ENCODE measurements around the gene CDK13.
"Not testable (repeated sequence)": the region's sequence is repeated elsewhere in the genome, so short reads cannot be mapped to it uniquely, and the experiment has no call there.

The CDK13 gene

DNA sequence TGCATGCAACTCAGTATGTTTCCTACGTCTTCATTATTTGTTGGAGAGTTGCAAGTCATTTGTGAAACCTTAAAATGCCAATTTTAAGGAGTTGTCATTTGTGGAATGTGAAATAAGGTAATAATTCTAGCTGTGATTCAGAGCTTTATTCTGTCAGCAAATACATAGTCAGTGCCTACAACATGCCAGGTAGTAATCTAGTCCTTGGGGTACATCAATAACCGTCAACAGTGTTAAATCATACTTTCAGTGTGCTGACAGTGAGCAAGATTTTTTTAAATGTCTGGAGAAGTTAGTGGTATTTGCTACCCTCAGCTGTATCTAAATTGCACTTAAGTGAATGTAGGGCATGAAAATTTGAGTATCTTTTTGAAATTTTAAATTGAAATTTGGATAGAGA is 147.7 kb downstream of the CDK13 start:
- no peak for DNase-seq (ENCODE audit: low read depth in 2 of 2)

DNA sequence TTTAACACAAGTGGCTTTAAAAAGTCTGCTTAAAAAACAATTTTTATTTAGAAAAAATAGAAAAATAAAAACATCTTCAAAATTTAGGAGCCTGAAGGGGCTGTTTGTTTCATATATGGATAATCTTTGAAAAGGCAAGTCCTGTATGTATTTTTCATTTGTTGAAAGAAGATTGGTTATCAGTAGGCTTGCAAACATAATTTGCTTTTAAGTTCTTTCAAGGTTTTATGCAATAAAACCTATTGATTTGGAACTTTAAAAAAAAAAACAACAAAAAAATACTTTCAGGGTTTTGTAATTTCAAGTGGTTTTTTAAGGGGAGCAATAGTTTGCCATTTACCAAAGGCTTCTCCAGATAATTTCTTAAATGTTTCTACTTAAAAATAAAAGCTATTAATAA is 148.8 kb downstream of the CDK13 start:
- DNase-seq (ENCODE audit: low read depth in 2 of 2), result no peak

DNA sequence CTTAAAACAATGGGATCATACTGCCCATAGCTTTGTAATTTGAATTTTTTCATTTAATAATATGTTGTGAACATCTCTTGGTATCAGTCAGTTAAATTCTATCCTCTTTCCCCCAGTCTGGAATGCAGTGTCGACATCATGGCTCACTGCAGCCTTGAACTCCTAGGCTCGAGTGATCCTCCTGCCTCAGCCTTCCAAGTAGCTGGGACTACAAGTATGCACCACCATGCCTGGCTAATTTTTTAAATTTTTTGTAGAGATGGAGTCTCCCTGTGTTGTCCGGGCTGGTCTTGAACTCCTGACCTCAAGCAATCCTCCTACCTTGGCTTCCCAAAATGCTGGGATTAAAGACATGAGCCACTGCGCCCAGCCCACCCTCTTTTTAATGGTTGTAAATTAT is 149.8 kb downstream of the CDK13 start:
- DNase-seq (ENCODE audit: low read depth in 2 of 2), result no peak

DNA sequence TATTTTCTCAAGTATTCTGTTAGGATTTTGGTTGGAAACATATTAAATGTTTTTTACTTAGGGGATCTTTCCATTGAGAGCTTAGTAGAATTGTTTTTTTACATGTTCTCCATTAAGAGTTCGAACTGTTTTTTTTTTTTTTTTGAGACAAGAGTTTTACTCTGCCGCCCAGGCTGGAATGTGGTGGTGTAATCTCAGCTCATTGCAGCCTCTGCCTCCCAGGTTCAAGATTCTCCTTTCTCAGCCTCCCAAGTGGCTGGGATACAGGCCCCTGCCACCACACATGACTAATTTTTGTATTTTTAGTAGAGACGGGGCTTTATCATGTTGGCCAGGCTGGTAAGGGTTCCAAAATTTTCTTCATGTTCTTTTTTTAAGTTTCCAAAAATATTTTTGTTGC is 151.1 kb downstream of the CDK13 start:
- no peak for DNase-seq (ENCODE audit: low read depth in 2 of 2)

DNA sequence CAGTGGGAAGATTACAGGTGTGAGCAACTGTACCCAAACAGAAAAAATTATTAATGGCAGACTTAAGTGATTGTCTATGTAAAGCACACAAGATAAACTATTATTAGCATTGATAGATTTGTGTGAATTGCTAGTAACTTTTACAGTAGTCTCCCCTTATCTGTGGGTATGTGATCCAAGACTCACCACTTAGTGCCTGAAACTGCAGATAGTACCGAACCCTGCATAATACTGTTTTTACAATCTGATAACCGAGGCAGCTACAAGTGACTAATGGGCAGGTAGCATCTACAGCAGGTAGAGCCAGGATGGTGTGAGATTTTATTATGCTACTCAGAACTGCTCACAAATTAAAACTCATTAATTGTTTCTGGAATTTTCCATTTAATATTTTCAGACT is 152.8 kb downstream of the CDK13 start:
- DNase-seq (ENCODE audit: low read depth in 2 of 2), result no peak

DNA sequence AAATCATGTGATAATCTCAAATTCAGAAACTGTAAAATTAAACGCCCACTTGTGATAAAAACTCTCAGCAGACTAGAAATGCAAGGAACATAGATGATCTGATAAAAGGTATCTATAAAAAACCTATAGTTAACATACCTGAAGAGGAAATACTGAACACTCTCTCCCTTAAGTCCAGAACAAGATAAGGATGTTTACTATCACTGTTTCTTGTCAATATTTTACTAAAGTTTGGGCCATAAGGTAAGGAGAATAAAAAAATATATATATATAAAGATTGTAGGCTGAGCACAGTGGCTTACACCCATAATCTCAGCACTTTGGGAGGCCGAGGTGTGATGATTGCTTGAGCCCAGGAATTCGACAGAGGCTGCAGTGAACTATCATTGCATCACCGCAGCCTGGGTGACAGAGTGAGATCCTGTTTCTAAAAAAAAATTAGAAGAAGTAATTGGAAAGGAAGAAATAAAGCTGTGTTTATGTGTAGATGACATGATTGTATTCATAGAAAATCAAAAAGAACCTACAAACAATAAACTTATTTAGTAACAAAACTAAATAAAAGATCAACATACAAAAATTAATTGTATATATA is 155.9 kb downstream of the CDK13 start:
- DNase-seq (ENCODE audit: low read depth in 2 of 2), result no peak

DNA sequence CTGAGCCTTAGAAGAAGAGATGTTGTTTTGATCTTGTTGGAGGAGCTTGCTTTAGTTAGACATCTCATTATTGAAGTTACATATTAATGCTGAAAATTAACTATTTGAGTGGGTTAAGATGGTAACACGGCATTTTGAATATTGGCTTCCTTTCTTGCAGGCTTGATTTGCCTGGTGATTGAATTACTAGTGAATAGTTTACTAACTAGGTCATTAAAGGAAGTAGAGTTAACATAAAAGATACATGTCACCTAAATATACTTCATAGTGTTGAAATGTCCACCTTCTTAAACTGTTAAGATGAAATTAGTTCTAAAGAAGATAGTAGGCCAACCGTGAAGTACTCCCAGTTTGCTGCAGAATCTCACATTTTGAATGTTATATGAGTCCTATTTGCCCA is 165.9 kb downstream of the CDK13 start:
- no peak for DNase-seq (ENCODE audit: low read depth in 2 of 2)

DNA sequence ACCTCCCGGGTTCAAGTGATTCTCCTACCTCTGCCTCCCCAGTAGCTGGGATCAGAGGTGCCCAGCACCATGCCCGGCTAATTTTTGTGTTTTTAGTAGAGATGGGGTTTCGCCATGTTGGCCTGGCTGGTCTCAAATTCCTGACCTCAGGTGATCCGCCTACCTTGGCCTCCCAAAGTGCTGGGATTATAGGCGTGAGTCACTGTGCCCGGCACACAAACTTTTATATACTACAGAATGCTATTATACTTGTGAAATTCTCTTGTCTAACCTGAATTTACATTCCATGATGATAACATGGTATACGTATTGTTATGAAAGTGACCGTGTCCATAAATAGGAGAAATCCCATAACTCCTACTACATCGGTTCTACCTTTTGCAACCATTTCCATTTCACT is 167.1 kb downstream of the CDK13 start:
- DNase-seq (ENCODE audit: low read depth in 2 of 2), result not testable (repeated sequence)

DNA sequence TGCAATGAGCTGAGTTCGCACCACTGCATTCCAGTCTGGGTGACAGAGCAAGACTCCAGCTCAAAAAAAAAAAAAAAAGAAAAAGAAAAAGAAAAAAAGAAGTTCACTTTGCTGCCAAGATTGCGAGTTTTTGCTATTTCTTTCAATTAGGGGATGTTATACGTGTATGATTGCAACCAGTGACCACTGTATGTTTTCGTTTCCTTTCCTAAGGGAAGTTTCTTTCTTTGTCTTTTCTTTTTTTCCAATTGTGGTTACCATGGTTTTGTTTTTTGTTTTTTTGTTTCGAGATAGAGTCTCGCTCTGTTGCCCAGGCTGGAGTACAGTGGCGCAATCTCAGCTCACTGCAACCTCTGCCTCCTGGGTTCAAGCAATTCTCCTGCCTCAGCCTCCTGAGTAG is 168.1 kb downstream of the CDK13 start:
- DNase-seq (ENCODE audit: low read depth in 2 of 2), result not testable (repeated sequence)

DNA sequence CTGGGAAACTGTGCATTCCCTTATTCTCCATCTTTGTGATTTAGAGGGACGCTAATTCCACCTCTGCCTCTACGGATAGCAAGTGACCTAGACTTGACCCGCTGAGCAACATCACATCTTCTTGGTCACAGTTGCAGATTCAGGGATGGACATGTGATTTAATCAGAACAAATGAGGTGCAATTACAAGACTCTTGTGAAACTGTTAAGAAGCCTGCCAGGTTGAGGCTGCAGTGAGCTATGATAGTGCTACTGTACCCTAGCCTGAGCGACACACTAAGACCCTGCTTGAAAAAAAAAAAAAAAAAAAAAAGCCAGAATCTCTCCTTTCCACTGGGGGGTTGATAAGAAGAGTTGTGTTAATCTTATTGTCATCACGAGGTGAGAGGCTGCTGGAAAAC is 170.0 kb downstream of the CDK13 start:
- no peak for DNase-seq (ENCODE audit: low read depth in 2 of 2)

DNA sequence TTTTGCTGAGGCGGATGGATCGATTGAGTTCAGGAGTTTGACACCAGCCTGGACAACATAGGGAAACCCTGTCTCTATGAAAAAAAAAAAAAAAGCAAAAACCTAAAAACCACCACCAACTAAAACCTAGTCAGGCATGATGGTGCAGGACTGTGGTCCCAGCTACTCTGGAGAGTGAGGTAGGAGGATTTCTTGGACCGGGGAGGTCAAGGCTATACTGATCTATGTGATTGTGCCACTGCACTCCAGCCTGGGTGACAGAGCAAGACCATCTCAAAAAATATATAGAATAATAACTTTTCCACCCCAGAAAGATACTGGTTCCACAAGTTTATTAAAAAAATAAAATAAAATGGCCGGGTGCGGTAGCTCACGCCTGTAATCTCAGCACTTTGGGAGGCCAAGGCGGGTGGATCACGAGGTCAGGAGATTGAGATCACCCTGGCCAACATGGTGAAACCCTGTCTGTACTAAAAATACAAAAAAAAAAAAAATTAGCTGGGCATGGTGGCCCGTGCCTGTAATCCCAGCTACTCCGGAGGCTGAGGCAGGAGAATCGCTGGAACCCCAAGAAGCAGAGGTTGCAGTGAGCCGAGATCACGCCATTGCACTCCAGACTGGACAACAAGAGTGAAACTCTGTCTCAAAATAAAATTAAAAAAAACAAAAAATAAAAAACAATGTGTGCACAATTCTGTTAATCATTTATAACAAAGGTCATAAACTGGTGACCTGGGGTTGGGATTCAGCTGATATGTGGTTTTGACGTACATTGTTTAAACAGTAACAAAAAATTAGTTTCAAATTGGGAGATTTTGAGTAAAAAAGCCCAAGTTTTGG is 172.3 kb downstream of the CDK13 start:
- DNase-seq (ENCODE audit: low read depth in 2 of 2), result not testable (repeated sequence)

DNA sequence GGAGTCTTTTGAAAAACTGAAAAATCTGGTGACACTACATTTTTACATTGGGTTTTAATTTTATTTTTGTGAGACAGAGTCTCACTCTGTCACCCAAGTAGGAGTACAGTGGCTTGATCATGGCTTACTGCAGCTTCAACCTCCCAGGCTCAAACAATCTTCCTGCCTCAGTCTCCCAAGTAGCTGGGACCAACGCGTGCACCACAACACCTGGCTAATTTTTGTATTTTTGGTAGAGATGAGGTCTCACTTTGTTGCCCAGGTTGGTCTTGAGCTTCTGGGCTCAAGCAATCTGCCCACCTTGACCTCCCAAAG is 172.8 kb downstream of the CDK13 start:
- no peak for DNase-seq (ENCODE audit: low read depth in 2 of 2)

DNA sequence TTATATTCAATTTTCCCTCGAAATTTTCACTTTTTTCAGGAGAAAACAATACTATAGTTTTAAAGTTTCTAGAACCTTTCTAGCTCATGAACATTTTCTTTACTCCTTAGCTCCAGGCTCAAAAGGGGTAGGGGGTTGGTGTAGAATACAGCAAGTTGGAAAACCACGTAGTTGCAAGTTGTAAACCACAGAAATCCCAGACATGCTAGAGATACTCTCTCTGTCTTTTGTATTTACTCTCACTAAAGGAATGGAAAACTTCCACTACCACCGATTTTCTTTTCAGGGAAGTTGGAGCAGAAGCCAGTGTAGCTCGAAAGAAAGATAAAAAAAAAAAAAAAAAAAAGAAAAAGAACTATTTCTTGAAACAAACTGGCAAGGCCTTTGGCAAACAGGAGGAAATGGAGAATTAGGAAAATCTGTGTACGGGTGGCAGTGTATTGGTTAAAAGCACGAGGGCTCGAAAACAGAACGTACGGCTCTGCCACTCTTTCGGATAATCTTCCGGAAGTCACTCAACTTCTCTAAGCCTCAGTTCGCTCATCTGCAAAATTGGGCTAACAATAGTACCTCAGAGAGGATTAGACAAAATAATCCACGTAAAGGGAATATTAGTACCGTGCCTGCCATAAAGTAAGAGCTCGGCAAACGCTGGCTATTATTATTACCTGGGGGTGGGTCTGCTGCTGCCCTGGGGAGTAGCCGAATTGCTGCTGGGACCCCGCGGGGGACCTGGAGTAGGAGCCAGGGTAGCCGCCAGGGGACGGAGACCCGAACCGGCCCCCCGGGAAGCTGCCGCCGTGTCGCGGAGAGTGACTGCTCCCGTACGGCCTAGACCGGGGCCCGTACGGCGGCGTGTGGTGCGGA is 183.7 kb downstream of the CDK13 start:
- DNase-seq (ENCODE audit: low read depth in 2 of 2), result no peak

DNA sequence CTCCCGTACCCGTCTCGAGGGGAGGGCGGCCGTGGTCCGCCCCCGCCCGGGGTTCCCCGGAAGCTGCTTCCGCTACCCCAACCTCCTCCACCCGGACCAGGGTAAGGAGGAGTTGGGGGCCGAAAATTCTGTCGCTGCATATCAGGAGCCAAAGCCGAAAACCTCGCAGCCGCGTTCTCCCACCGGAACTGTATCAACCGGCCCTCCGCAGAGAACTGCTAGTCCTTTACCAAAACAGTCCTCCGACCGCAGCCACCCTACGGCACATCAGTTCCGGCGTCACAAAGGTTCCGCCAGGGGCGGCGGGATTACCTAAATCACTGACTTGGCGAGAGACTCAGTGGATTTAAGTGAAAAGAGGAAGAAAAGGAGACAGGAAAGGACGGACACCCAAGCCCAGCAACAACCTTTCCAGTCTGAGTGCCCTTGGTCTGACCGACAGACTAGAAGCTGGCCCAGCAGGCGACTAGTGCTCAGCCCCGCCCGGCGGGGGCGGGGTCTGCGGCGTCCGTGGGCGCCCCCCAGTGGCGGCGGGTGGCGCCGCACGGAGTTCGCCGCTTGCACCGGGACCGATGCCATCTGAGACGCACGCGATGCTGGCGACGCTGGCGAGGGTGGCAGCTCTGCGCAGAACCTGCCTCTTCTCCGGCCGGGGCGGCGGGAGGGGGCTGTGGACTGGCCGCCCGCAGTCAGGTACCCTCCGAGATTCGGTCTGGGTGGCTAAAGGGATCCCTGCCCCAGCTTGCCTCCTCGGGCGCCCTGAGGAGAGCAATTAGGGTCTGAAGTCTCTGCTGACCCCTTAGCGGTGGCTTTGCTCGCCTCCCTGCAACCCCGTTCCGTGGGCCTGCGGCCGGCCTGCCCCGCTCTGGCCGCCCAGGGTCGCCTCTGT is 184.6 kb downstream of the CDK13 start, which contains the start of the genes MPLKIP and SUGCT:
TSS of gene MPLKIP (minus strand) at position 195 of the 889 bp plus-strand sequence. CDS start at position 140, 55 bp downstream.
TSS of gene SUGCT (plus strand) at position 578 of the 889 bp plus-strand sequence.
- peak; percentile 74 to 79 for DNase-seq (ENCODE audit: low read depth in 2 of 2)

DNA sequence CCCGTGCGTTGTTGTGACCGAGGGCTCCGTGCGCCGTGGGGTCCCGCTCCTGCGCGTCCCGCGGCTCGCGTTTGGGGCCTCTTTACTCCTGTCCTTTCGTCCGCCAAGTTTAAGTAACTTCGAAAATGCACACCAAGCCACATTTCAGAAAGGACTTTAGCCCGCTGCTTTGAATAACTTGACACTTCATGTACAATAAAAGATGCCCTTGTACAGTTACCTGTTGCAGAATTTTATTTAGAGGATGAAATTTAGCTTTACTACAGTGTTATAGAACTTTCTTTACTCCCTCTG is 185.2 kb downstream of the CDK13 start:
- DNase-seq (ENCODE audit: low read depth in 2 of 2), result no peak

DNA sequence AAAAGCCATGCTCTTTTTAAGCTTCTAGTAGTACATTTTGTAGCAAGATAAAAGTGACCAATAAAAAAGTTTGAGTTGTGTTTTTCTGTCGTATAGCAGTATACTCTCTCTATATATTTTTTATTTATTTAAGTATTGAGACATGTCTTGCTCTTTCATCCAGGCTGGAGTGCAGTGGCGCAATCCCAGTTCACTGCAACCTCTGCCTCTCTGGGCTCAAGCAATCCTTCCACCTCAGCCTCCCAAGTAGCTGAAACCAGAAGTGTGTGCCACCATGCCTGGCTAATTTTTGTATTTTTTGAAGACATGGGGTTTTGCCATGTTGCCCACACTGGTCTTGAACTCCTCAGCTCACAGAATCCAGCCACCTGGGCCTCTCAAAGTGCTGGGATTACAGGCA is 187.5 kb downstream of the CDK13 start:
- DNase-seq (ENCODE audit: low read depth in 2 of 2), result no peak

DNA sequence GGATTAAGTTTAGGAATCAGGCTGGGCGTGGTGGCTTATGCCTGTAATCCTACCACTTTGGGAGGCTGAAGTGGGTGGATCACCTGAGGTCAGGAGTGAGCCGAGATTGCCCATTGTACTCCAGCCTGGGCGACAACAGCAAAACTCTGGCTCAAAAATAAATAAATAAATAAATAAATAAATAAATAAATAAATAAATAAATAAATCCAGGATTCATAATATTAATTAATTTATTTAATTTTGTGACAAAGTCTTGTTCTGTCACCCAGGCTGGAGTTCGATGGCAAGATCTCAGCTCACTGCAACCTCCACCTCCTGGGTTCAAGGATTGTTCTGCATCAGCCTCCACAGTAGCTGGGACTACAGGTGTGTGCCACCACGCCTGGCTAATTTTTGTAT is 188.9 kb downstream of the CDK13 start:
- no peak for DNase-seq (ENCODE audit: low read depth in 2 of 2)

DNA sequence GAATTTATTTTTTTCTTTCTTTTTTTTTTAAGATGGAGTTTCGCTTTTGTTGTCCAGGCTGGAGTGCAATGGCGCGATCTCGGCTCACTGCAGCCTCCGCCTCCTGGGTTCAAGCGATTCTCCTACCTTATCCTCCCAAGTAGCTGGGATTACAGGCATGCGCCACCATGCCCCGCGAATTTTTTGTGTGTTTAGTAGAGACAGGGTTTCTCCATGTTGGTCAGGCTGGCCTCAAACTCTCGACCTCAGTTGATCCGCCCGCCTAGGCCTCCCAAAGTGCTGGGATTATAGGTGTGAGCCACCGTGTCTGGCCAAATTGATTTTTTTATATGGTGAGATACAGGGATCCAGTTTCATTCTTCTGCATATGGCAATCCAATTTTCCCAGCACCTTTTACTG is 189.8 kb downstream of the CDK13 start:
- DNase-seq (ENCODE audit: low read depth in 2 of 2), result not testable (repeated sequence)

DNA sequence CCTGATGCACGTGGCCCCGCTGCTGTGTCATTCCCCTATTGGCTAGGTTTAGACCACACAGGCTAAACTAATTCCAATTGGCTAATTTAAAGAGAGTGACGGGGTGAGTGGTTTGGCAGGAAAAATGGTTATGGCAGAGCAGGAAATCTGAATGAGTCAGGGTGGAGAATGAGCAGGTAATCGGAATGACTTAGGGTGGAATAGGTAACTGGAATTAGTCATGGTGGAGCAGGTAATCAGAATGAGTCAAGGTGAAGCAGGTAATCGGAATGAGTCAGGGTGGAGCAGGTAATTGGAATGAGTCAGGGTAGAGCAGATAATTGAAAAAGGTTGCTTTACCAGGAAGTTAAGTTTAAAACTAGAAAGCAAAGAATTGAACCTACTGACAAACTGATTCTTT is 191.9 kb downstream of the CDK13 start:
- not testable (repeated sequence) for DNase-seq (ENCODE audit: low read depth in 2 of 2)

DNA sequence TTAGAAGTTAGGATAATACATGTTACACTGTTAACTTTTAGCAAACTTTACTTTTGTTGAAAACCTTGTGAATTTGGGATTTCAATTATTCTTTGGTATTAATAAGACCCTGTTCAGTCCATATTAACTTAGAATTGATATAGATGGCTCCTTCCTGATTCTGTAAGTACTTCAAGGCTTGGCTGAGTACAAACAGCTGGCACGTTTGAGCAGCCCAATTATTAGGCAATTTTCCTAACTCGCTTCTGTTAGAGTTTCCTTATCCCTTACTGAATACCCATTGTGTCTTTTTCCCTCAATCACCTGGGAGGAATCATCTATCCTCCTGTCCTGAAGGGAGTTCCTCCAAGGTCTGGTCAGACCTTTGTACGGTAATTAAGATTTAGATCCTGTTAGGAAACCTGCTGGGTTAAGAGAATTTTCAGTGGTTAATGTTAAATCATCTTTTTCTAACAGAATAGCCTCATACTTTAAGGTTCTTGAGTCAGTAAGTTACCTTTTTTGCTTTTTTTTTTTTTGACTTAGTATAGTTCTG is 195.6 kb downstream of the CDK13 start:
- DNase-seq (ENCODE audit: low read depth in 2 of 2), result not testable (repeated sequence)
